GM19099 (cell line): ENCODE results near the gene RBM47.
A peak's percentile ranks its signal among the peaks of the same experiment; 100 is the strongest.

ENCODE experiments used
- POLR2A ChIP-seq: IDR thresholded peaks from 3 replicates; pipeline ENCODE4 v1.6.1; 2011; ENCODE audit warnings: low read depth; ENCODE audit not compliant: insufficient read length; ENCODE audit errors: extremely low read depth

Gene RBM47

DNA sequence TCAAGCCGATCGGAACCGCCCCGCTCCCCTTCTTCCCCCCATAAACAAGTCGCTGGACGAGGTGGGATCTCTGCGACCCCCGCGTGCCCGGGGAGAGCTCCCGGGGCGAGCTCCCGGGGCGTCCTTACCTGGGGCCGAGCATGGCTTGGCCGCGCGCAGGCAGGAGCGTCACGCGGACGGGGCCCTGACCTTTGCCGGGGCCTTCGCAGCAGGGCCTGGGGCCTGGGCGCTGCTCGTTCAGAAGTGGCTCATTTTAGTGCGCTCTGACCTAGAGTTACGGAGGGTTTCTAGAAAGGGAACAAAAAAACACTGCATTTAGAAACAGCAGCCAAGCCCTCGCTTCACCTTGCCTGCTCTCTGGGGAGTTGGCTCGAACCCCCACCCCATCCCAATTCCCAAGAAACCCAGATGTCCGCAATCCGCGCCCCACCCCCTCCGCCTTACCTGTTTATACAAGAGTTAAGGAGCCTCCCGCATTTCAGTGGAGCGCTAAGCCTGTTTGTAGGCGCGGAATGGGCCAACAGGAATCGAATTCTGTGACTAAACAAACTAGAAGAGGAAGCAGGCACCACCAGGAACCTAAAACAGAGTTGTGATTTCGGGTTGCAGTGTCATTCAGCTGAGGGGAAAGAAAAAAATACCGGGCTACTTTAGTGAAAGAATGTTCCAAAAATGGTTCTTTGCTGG, 814 bp upstream of the RBM47 start:
- TF ChIP-seq POLR2A: peak; percentile 19

GRCh38 chr4:40628888-40629287, 776 bp downstream of the RBM47 start:
- TF ChIP-seq POLR2A: no peak

DNA sequence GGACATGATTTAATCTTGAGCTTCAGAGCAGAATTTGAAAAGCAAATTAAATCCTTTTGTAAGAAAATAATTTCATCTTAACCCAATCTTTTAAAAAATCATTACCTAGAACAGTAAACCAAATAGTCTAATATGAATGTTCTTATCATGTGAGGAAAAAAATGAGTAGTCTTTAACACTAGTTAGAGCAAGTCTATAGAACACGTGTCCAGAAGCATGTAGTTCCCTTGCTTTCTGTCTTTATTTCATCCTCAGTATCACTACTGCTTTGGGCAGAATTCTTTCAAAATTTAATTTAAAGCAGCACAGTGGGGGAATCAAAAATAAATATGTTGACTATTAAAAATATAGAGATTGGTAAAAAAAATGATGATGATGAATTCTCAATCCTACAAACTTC, 2.1 kb downstream of the RBM47 start:
- TF ChIP-seq POLR2A: no peak

DNA sequence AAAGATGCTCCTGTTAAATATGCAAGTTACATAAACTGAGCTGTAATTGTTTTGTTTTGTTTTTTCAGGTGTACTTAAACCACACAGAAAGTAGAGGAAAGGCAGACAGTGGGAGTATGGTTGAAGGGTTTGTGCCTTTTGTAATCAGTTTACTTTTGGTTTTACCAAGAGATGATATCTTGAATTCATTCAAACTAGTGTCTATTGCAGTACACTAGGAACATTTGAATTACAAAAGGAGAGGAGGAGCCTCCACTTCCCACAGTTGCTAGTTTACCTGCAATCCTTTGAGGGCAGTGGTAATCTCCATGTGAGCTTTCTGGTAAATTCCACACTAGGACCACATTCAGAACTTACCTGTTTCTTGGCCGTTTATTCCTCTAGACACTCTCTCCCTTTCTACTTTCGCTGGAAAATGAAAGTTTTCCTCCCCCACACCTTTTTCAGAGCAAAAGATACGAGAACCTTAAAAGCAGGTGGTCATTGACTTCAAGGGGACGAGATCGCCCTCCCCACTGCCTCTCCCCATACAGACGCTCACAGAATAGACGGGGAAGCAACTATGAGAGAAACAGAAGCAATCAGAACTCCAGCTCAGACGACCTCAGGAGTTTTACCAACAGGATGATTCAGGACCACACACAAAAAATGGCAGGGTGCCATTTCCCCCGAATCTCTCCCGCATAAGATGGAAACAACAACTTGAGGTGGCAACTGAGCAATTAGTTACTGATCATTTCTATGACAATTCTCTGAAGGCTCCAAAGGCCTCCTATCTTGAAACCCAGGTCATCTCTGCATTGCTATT, 3.3 kb downstream of the RBM47 start:
- no peak for TF ChIP-seq POLR2A

DNA sequence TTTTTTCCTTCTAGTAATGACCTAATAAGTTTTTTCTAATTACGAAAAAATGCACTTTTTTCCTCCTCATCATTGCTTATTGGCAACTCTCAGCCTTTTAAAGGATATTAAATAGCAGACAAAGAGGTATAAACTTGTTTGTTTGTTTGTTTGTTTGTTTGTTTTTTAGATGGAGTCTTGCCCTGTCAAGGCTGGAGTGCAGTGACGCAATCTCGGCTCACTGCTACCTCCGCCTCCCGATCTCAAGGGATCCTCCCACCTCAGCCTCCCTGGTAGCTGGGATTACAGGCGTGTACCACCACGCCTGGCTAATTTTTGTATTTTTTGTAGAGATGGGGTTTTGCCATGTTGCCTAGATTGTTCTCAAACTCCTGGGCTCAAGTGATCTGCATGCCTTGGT, 6.0 kb downstream of the RBM47 start:
- TF ChIP-seq POLR2A: no peak

GRCh38 chr4:40622913-40623312, 6.8 kb downstream of the RBM47 start:
- no peak for TF ChIP-seq POLR2A

GRCh38 chr4:40621592-40622512, 7.8 kb downstream of the RBM47 start:
- no peak for TF ChIP-seq POLR2A

- no peak for TF ChIP-seq POLR2A
Measured at GRCh38 chr4:40621229-40621591, 8.5 kb downstream of the RBM47 start.

DNA sequence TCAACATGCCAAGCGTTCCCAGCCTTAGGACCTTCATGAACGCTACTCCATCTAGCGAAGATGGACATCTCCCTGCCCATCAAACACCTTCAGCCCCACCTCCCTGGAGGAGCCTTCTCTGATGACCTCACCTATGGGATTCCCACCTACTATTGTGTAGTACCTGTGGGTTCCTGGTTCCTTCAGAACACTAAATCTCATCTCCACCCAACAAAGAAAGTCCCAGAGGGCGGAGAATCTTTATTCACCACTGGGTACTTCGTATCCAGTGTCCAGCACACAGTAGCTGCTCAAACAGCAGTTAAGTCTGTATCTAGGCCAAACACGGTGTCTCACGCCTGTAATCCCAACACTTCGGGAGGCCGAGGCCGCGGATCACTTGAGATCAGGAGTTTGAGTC, 10.1 kb downstream of the RBM47 start:
- TF ChIP-seq POLR2A: no peak

- TF ChIP-seq POLR2A: no peak
Measured at GRCh38 chr4:40617872-40618271, 11.8 kb downstream of the RBM47 start.

DNA sequence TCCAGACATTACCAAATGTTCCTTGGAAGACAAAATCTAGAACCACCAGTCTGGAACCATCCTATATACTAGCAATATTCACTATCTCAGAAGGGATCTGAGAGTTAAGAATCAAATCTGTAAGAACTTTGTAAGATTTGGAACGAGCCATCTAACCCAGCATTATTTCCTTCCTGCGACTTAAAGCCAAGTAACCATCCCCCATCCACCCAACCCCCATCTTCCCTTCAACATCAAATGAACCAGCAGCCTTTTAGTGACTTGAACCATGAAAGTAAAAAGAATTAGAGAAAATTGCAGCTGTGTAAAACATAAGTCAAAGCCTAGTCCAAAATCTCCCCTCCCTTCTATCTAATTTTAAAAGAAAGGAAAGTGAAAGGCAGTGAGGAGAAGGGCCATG, 15.6 kb downstream of the RBM47 start:
- TF ChIP-seq POLR2A: no peak

DNA sequence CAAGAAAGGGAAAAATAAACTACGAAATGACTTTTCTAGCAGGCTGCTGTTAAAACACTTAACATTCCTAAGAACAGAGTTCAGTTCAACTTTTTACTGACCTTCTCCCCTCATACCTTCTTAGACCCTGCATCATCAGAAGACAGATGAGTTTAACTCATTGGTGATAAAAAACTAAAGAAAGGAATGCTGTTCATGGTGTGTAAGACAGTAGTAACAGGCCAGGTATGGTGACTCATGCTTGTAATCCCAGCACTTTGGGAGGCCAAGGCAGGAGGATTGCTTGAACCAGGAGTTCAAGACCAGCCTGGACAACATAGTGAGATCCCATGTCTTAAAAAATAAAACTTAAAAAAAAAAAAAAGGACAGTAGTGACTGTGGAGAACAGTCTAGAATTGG, 16.2 kb downstream of the RBM47 start:
- TF ChIP-seq POLR2A: no peak

- TF ChIP-seq POLR2A: no peak
Measured at GRCh38 chr4:40612831-40613230, 16.8 kb downstream of the RBM47 start.

GRCh38 chr4:40612283-40612682, 17.4 kb downstream of the RBM47 start:
- TF ChIP-seq POLR2A: no peak

- no peak for TF ChIP-seq POLR2A
Measured at GRCh38 chr4:40608628-40609027, 21.0 kb downstream of the RBM47 start.
